KBM-7 (cell line): Measurements from ENCODE around the gene TMEM190.
"Not testable (repeated sequence)": the region's sequence is repeated elsewhere in the genome, so short reads cannot be mapped to it uniquely, and the experiment has no call there.

Experiments
- DNase-seq: peaks from one replicate; pipeline ENCODE4 v3.0.0-alpha.2; 2015
- in situ Hi-C: fragments of 300-500 bp; cut with MboI; formaldehyde crosslinking; loops from 2 replicates; pipeline ENCODE4 v1.14.3; 2020; ENCODE audit warnings: low sequenced_read_pairs, low pct_unique_long_range_greater_than_20kb, mixed read lengths

TMEM190 gene

GRCh38 chr19:55406826-55407549, 30.4 kb downstream of the TMEM190 start:
- DNase-seq: no peak
- in situ Hi-C loops: no loop called here

GRCh38 chr19:55407550-55407799, 30.8 kb downstream of the TMEM190 start, which contains the start of gene UBE2S:
Gene UBE2S, minus strand, starts transcription at chr19:55407788. Its CDS starts 199 bp downstream, at chr19:55407589.
- DNase-seq, in situ Hi-C loops: not testable (repeated sequence)

GRCh38 chr19:55407800-55408532, 31.3 kb downstream of the TMEM190 start:
- peak; percentile 99 for DNase-seq
- in situ Hi-C loops: no loop called here

GRCh38 chr19:55408533-55408872, 31.9 kb downstream of the TMEM190 start:
- no peak for DNase-seq
- in situ Hi-C loops: no loop called here

GRCh38 chr19:55409179-55409578, 32.6 kb downstream of the TMEM190 start:
- DNase-seq, in situ Hi-C loops: not testable (repeated sequence)

GRCh38 chr19:55410168-55410567, 33.5 kb downstream of the TMEM190 start:
- no peak for DNase-seq
- in situ Hi-C loops: no loop called here

- in situ Hi-C loops: no loop called here
Measured at GRCh38 chr19:55418185-55418584, 41.6 kb downstream of the TMEM190 start.

GRCh38 chr19:55419103-55419502, 42.5 kb downstream of the TMEM190 start:
- DNase-seq: no peak
- in situ Hi-C loops: no loop called here

More at GRCh38 chr19:55418185-55418584, 41.6 kb downstream of the TMEM190 start:
- peak; percentile 78 for DNase-seq

GRCh38 chr19:55419624-55420236, 43.1 kb downstream of the TMEM190 start:
- no peak for DNase-seq
- in situ Hi-C loops: no loop called here

- DNase-seq: peak; percentile 70
- in situ Hi-C loops: not testable (repeated sequence)
Measured at GRCh38 chr19:55421281-55421680, 44.7 kb downstream of the TMEM190 start.

- DNase-seq: no peak
- in situ Hi-C loops: no loop called here
Measured at GRCh38 chr19:55423225-55424005, 46.8 kb downstream of the TMEM190 start.

- in situ Hi-C loops: no loop called here
- no peak for DNase-seq
Measured at GRCh38 chr19:55424518-55424917, 47.9 kb downstream of the TMEM190 start.

- DNase-seq: no peak
- in situ Hi-C loops: no loop called here
Measured at GRCh38 chr19:55426042-55426441, 49.4 kb downstream of the TMEM190 start.
